Myocyte (in vitro differentiated cells): ENCODE measurements around the gene AQP7. TPM values are rescaled to one million over a fixed set of nuclear protein-coding genes. Genes with fewer than 3 reads are reported as not detected.

ENCODE experiments used
- total RNA-seq: library from RNA; depleted of rRNA; stranded (reverse); fragments of >200 nt; gene quantifications from 2 replicates; pipeline ENCODE4 v1.2.3, GENCODE V29; 2014

Gene AQP7
- total RNA-seq, 1 donor from 2014 or later, result 0.48 TPM

Other genes with a start within 250 kb of the AQP7 start
- gene B4GALT1, start 235.2 kb downstream of the AQP7 start, total RNA-seq, result 36.5 and 39.4 TPM in 2 replicates
- not detected in 2 replicates for gene SPINK4, start 162.4 kb downstream of the AQP7 start, total RNA-seq
- 74.6 and 78.7 TPM in 2 replicates for gene BAG1, start 137.9 kb downstream of the AQP7 start, total RNA-seq
- gene CHMP5, start 137.5 kb downstream of the AQP7 start, total RNA-seq, result 94.4 and 97.4 TPM in 2 replicates
- 29.8 and 37.0 TPM in 2 replicates for gene NFX1, start 112.1 kb downstream of the AQP7 start, total RNA-seq
- 89.2 and 113 TPM in 2 replicates for gene AQP3, start 45.0 kb upstream of the AQP7 start, total RNA-seq
- 32.3 and 33.5 TPM in 2 replicates for gene NOL6, start 71.4 kb upstream of the AQP7 start, total RNA-seq
- 11.7 and 15.1 TPM in 2 replicates for gene ANKRD18B, start 121.7 kb upstream of the AQP7 start, total RNA-seq